Measurements from ENCODE around the gene GIGYF2.
"Not testable (repeated sequence)": the region's sequence is repeated elsewhere in the genome, so short reads cannot be mapped to it uniquely, and the experiment has no call there.

The GIGYF2 gene

DNA sequence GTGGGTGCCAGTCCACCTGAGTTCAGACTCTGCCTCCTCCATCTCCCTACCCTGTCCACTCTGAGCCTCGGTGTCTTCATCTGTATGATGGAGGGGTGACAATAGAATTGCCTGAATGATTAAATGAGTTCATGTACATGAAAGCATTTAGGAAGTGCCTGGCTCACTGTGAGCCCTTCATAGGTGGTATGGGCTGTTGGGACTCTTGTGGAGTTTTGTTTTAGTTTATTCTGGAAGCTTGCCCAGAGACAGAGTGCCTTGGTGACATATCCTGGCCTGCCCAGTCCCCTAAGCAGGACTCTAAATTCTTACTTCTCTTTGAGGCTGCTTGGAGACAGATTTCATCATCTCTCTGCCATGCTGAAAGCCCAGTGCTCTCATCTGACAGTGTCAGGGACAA, 24.5 kb upstream of the GIGYF2 start:
- no peak for DNase-seq (ENCODE audit: low spot score)
- ChIA-PET POLR2A (ENCODE audit: low non-redundant PET) (no interaction called here), CTCF (no interaction called here)
- TF ChIP-seq, protein P1, sequence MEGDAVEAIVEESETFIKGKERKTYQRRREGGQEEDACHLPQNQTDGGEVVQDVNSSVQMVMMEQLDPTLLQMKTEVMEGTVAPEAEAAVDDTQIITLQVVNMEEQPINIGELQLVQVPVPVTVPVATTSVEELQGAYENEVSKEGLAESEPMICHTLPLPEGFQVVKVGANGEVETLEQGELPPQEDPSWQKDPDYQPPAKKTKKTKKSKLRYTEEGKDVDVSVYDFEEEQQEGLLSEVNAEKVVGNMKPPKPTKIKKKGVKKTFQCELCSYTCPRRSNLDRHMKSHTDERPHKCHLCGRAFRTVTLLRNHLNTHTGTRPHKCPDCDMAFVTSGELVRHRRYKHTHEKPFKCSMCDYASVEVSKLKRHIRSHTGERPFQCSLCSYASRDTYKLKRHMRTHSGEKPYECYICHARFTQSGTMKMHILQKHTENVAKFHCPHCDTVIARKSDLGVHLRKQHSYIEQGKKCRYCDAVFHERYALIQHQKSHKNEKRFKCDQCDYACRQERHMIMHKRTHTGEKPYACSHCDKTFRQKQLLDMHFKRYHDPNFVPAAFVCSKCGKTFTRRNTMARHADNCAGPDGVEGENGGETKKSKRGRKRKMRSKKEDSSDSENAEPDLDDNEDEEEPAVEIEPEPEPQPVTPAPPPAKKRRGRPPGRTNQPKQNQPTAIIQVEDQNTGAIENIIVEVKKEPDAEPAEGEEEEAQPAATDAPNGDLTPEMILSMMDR (conservative IDR thresholded peaks at IDR 0.05; ENCODE audit: low read depth), result no peak
- no peak overlapping the region for H3K27ac ChIP-seq

DNA sequence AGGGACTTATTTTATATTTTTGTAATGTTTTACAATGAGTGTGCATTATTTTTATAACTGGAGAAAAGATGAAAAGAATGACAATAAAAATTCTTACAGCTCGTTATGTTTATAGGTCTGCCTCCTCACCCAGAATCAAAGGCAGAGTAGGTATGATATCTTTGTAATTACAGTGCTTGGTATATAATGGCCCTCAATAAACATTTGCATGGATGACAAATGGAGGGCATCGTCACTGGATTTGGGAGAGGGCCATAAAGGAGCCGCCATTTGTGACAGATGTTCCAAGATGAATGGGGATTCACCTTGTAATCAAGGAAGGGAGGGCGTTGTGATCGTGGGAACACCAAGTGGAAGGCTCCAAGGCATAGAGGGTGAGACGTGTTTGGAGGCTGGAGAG, 22.6 kb upstream of the GIGYF2 start:
- ChIA-PET CTCF (no interaction called here), POLR2A (ENCODE audit: low non-redundant PET) (no interaction called here)
- TF ChIP-seq, protein P1 (conservative IDR thresholded peaks at IDR 0.05; ENCODE audit: low read depth), result no peak
- no peak overlapping the region for H3K27ac ChIP-seq
- no peak for DNase-seq (ENCODE audit: low spot score)

DNA sequence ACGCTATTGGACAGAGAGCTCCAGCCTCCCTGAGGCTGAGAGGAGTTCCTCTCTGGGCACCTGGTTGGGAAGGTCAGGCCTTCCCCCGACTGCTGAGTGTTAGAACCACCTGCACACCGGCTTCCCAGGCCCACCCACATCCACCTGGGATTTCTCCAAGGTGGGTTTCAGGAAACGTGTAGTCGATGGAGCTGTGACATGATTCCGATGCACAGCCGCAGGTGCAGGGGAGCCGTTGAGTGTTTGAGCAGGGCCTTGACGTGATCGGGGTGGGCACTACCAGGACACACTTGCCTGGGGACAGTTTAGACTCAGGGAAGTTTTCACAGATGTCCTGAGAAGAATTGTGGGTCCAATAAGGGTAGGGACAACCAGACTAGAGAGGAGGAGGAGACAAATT, 21.8 kb upstream of the GIGYF2 start:
- H3K27ac ChIP-seq, result no peak overlapping the region
- CTCF ChIA-PET, result interaction anchor here (0.6 kb wide), 1 partner anchor 785 kb away, joined by 8 read pairs; no protein-coding TSS in a partner anchor
- TF ChIP-seq, protein P1 (conservative IDR thresholded peaks at IDR 0.05; ENCODE audit: low read depth), result no peak
- DNase-seq (ENCODE audit: low spot score), result no peak
- POLR2A ChIA-PET (ENCODE audit: low non-redundant PET), result no interaction called here

DNA sequence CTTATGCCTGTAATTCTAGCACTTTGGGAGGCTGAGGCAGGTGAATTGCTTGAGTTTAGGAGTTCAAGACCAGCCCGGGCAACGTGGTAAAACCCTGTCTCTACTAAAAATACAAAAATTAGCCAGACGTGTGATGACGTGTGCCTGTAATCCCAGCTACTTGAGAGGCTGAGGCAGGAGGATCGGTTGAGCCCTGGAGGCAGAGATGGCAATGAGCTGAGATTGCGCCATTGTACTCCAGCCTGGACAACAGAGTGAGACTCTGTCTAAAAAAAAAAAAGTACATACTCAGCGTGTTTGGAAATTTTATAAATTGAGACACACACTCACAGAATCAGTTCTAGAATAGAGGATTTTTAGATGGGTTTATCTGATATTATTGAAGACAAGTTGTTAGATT, 17.1 kb upstream of the GIGYF2 start:
- ChIA-PET CTCF (no interaction called here), POLR2A (ENCODE audit: low non-redundant PET) (no interaction called here)
- DNase-seq (ENCODE audit: low spot score), result no peak
- TF ChIP-seq, protein P1 (conservative IDR thresholded peaks at IDR 0.05; ENCODE audit: low read depth), result no peak
- H3K27ac ChIP-seq, result no peak overlapping the region

DNA sequence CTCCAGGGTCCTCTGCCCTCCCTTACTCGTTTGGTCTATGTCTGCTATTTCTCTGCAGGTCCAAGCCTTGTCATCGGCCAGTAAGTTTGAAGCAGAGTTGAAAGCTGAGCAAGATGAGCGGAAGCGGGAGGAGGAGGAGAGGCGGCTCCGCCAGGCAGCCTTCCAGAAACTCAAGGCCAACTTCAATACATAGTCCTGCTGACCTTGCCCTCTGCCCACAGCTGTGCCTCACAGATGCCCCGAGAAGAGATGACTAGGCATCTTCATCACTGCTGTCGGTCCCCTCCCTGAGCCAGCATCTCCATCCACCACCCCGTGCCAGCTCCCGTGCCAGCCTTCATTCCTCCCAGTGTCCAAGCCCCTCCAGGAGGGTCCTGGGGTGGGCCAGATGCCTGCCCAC, 15.6 kb upstream of the GIGYF2 start:
- no peak for DNase-seq (ENCODE audit: low spot score)
- TF ChIP-seq, protein P1 (conservative IDR thresholded peaks at IDR 0.05; ENCODE audit: low read depth), result no peak
- ChIA-PET CTCF (no interaction called here), POLR2A (ENCODE audit: low non-redundant PET) (no interaction called here)
- H3K27ac ChIP-seq, result no peak overlapping the region

DNA sequence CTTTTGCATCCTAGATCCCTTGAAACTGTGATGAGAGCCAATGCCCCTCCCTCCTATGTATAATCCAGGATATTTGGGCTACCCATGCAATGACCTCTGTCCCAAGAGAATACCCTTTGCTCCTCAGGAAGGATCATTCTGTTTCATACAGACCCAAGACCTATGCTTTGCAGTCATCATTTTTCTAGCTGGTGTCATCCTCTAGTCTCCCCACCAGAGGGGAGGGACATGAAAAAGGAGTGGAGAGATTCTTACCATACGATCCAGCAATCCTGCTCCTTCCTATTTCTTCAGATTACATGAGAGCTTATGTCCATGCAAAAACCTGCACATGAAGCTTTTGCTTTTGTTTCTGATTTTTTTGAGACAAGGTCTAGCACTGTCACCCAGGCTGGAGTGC, 13.8 kb upstream of the GIGYF2 start:
- TF ChIP-seq, protein P1 (conservative IDR thresholded peaks at IDR 0.05; ENCODE audit: low read depth), result no peak
- CTCF ChIA-PET, result no interaction called here
- DNase-seq (ENCODE audit: low spot score), result no peak
- POLR2A ChIA-PET (ENCODE audit: low non-redundant PET), result interaction anchor here (0.7 kb wide), 1 partner anchor 58 kb away, joined by 3 read pairs; no protein-coding TSS in a partner anchor
- H3K27ac ChIP-seq, result no peak overlapping the region

DNA sequence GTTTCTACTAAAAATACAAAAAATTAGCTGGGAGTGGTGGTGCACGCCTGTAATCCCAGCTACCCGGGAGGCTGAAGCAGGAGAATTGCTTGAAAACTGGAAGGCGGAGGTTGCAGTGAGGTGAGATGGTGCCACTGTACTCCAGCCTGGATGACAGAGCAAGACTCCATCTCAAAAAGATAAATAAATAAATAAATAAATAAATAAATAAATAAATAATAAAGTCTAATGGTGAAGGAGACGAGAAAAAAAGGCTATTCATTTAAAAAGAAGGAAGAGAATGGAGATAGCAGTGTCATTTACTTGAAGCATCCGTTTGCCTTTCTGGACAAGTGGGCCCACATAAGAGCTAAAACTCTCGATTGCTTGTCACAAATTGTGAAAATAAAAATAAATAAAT, 11.7 kb upstream of the GIGYF2 start:
- POLR2A ChIA-PET (ENCODE audit: low non-redundant PET); DNase-seq (ENCODE audit: low spot score); H3K27ac ChIP-seq; CTCF ChIA-PET: not testable (repeated sequence)

All from RWPE1 (cell line).